Measurements from ENCODE around the gene RPF1. TPM values are rescaled to one million over a fixed set of nuclear protein-coding genes. Genes with fewer than 3 reads are reported as not detected.

Gene RPF1
- total and polyA plus RNA-seq, 4 donors: 13.5 to 16.8 (median 14.8) TPM

GRCh38 chr1:84538599-84538998 is 59.5 kb downstream of the RPF1 start:
- H3K27me3 ChIP-seq (ENCODE audit: control insufficient read depth in 4 of 4, insufficient read depth in 4 of 4, low read length in 3 of 4): no peaks in the 10 kb centered on the region
- DNase-seq (ENCODE audit: low spot score): no peak

More at GRCh38 chr1:84538599-84538998, 59.5 kb downstream of the RPF1 start:
- TF ChIP-seq NR2F2 (IDR thresholded peaks at IDR 0.05) (no peak), GABPA (IDR thresholded peaks at IDR 0.05 in 1 of 2, conservative IDR thresholded peaks at IDR 0.05 in 1 of 2) (no peak), RXRA (IDR thresholded peaks at IDR 0.05) (no peak), TAF1 (conservative IDR thresholded peaks at IDR 0.05) (no peak), HNF4A (conservative IDR thresholded peaks at IDR 0.05) (no peak), SP1 (IDR thresholded peaks at IDR 0.05) (no peak), MAX (IDR thresholded peaks at IDR 0.05) (no peak), HNF4G (IDR thresholded peaks at IDR 0.05) (no peak), CTCF (IDR thresholded peaks at IDR 0.05; ENCODE audit: low read depth, low read length, missing input control) (no peak)
- TF ChIP-seq, protein P1, sequence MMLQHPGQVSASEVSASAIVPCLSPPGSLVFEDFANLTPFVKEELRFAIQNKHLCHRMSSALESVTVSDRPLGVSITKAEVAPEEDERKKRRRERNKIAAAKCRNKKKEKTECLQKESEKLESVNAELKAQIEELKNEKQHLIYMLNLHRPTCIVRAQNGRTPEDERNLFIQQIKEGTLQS (IDR thresholded peaks at IDR 0.05): no peak
- TF ChIP-seq, protein P2, sequence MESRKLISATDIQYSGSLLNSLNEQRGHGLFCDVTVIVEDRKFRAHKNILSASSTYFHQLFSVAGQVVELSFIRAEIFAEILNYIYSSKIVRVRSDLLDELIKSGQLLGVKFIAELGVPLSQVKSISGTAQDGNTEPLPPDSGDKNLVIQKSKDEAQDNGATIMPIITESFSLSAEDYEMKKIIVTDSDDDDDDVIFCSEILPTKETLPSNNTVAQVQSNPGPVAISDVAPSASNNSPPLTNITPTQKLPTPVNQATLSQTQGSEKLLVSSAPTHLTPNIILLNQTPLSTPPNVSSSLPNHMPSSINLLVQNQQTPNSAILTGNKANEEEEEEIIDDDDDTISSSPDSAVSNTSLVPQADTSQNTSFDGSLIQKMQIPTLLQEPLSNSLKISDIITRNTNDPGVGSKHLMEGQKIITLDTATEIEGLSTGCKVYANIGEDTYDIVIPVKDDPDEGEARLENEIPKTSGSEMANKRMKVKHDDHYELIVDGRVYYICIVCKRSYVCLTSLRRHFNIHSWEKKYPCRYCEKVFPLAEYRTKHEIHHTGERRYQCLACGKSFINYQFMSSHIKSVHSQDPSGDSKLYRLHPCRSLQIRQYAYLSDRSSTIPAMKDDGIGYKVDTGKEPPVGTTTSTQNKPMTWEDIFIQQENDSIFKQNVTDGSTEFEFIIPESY (IDR thresholded peaks at IDR 0.05): no peak
- TF ChIP-seq, protein P3, sequence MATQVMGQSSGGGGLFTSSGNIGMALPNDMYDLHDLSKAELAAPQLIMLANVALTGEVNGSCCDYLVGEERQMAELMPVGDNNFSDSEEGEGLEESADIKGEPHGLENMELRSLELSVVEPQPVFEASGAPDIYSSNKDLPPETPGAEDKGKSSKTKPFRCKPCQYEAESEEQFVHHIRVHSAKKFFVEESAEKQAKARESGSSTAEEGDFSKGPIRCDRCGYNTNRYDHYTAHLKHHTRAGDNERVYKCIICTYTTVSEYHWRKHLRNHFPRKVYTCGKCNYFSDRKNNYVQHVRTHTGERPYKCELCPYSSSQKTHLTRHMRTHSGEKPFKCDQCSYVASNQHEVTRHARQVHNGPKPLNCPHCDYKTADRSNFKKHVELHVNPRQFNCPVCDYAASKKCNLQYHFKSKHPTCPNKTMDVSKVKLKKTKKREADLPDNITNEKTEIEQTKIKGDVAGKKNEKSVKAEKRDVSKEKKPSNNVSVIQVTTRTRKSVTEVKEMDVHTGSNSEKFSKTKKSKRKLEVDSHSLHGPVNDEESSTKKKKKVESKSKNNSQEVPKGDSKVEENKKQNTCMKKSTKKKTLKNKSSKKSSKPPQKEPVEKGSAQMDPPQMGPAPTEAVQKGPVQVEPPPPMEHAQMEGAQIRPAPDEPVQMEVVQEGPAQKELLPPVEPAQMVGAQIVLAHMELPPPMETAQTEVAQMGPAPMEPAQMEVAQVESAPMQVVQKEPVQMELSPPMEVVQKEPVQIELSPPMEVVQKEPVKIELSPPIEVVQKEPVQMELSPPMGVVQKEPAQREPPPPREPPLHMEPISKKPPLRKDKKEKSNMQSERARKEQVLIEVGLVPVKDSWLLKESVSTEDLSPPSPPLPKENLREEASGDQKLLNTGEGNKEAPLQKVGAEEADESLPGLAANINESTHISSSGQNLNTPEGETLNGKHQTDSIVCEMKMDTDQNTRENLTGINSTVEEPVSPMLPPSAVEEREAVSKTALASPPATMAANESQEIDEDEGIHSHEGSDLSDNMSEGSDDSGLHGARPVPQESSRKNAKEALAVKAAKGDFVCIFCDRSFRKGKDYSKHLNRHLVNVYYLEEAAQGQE (IDR thresholded peaks at IDR 0.05): no peak
- no peak overlapping the region for H3K4me3 ChIP-seq (ENCODE audit: low read depth in 1 of 3, low read length in 3 of 3)
- no peak overlapping the region for H3K27ac ChIP-seq (ENCODE audit: low read depth in 1 of 2, low read length in 2 of 2)
- no peaks in the 10 kb centered on the region for H3K9me3 ChIP-seq (ENCODE audit: control insufficient read depth in 4 of 4, low read length in 3 of 4)
- H3K36me3 ChIP-seq (ENCODE audit: control insufficient read depth in 4 of 4, insufficient read depth in 3 of 4, low read depth in 1 of 4, low read length in 3 of 4): peaks cover 0 to 12% (median 3%) of the 10 kb centered on the region in 4 donors
- H3K9ac ChIP-seq (ENCODE audit: low read depth in 1 of 2, low read length in 2 of 2): no peak overlapping the region
- no peaks in the 10 kb centered on the region for H3K4me1 ChIP-seq (ENCODE audit: control insufficient read depth in 4 of 4, insufficient read depth in 4 of 4, low read length in 3 of 4)
